SKM-1 treated with dmso at 0.1 percent for 144 hours (cell line): Measurements from ENCODE around the gene NUTM2E.
"Not testable (repeated sequence)": the region's sequence is repeated elsewhere in the genome, so short reads cannot be mapped to it uniquely, and the experiment has no call there.

Experiments
- DNase-seq: peaks from one replicate; lab custom pipeline; 2025; ENCODE audit not compliant: unreplicated experiment; lab: John Stamatoyannopoulos, UW

The NUTM2E gene

GRCh38 chr10:79862803-79863202, 36.3 kb downstream of the NUTM2E start:
- DNase-seq = not testable (repeated sequence)

GRCh38 chr10:79866903-79867551, 40.5 kb downstream of the NUTM2E start:
- not testable (repeated sequence) for DNase-seq

- DNase-seq = not testable (repeated sequence)
Observed at GRCh38 chr10:79868023-79868422, 41.5 kb downstream of the NUTM2E start.

- DNase-seq = not testable (repeated sequence)
Observed at GRCh38 chr10:79869439-79870097, 43.0 kb downstream of the NUTM2E start.

GRCh38 chr10:79871729-79872128, 45.2 kb downstream of the NUTM2E start:
- DNase-seq = not testable (repeated sequence)
